ENCODE data around the gene HBA1.
"Not testable (repeated sequence)": the region's sequence is repeated elsewhere in the genome, so short reads cannot be mapped to it uniquely, and the experiment has no call there.

HBA1 gene

GRCh38 chr16:189604-190186 lies 13.2 kb downstream of the HBA1 start:
- DNase-seq, result no peak
- in situ Hi-C loops (cut with MboI; ENCODE audit: low pct_unique_long_range_greater_than_20kb, low sequenced_read_pairs), result no loop called here

DNA sequence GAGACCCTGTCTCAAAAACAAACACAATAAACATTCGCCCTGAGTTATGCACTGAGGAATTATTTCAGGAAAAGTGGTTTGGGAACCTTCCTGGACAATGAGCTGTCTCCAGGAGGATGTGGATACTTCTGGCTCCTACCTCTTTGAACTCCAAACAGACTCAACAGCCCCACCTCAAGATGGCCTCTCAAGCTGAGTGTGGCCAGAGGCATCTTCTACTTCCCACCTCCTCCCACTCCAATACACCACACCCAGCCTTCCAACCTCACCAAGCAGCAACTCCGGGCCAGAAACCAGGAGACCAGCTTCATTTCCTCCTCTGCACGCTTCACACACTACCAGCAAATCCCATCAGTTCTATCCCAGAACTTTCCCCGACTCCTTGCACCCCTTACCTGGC lies 15.4 kb downstream of the HBA1 start:
- in situ Hi-C loops (cut with MboI; ENCODE audit: low pct_unique_long_range_greater_than_20kb, low sequenced_read_pairs), result no loop called here
- DNase-seq, result no peak

DNA sequence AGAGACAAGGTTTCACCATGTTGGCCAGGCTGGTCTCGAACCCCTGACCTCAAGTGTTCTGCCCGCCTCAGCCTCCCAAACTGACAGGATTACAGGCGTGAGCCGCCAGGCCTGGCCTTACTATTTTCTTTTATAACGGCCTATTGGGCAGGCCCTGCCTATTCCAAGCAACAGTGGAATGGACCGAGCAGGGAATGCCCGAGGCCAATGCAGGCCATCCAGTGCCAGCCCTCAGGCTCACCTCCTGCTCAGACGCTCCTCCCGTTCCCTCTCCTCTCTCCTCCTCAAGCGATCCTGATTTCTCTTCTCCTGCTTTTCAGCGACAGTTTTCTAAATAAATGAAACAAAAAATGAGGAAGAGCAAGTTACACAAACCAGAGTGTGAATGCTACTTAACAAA lies 16.2 kb downstream of the HBA1 start:
- no peak for DNase-seq
- in situ Hi-C loops (cut with MboI; ENCODE audit: low pct_unique_long_range_greater_than_20kb, low sequenced_read_pairs), result no loop called here

DNA sequence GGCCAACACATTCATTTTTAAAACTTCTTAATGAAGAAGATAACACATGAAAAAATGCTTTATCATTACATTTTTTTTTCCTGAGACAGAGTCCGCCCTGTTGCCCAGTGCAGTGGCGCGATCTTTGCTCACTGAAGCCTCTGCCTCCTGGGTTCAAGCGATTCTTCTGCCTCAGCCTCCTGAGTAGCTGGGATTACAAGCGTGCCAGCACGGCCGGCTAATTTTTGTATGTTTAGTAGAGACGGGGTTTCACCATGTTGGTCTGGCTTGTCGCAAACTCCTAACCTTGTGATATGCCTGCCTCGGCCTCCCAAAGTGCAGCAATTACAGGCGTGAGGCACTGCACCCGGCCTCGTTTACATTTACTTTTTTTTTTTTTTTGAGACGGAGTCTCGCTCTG lies 17.0 kb downstream of the HBA1 start:
- no peak for DNase-seq
- in situ Hi-C loops (cut with MboI; ENCODE audit: low pct_unique_long_range_greater_than_20kb, low sequenced_read_pairs), result no loop called here

GRCh38 chr16:194516-194915 lies 18.0 kb downstream of the HBA1 start:
- DNase-seq, result no peak
- in situ Hi-C loops (cut with MboI; ENCODE audit: low pct_unique_long_range_greater_than_20kb, low sequenced_read_pairs), result no loop called here

DNA sequence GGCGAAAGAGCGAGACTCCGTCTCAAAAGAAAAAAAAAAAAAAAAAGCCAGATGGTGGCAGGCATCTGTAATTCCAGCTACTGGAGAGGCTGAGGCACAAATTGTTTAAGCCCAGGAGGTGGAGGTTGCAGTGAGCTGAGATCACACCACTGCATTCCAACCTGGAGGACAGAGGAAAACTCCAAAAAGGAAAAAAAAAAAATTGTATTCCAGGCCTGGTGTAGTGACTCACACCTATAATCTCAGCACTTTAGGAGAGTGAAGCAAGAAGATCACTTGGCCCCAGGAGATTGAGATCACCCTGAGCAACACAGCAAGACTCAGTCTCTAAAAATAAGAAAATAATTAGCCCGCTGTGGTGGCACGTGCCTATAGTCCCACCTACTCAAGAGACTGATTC lies 23.9 kb downstream of the HBA1 start:
- DNase-seq, result no peak
- in situ Hi-C loops (cut with MboI; ENCODE audit: low pct_unique_long_range_greater_than_20kb, low sequenced_read_pairs), result no loop called here

- in situ Hi-C loops (cut with MboI; ENCODE audit: low pct_unique_long_range_greater_than_20kb, low sequenced_read_pairs), result no loop called here
- DNase-seq, result no peak
Measured at GRCh38 chr16:203246-203645, 26.8 kb downstream of the HBA1 start.

DNA sequence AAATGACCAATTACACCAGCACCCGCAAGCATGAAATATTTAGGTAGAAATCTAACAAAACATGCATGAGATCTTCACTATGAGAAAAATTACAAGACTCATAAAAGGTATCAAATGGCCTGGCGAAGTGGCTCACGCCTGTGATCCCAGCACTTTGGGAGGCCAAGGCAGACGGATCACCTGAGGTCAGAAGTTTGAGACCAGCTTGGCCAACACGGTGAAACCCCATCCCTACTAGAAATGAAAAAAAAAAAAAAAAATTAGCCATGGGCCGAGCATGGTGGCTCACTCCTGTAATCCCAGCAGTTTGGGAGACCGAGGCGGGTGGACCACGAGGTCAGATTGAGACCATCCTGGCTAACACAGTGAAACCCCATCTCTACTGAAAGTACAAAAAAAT lies 27.6 kb downstream of the HBA1 start:
- in situ Hi-C loops (cut with MboI; ENCODE audit: low pct_unique_long_range_greater_than_20kb, low sequenced_read_pairs); DNase-seq: not testable (repeated sequence)

DNA sequence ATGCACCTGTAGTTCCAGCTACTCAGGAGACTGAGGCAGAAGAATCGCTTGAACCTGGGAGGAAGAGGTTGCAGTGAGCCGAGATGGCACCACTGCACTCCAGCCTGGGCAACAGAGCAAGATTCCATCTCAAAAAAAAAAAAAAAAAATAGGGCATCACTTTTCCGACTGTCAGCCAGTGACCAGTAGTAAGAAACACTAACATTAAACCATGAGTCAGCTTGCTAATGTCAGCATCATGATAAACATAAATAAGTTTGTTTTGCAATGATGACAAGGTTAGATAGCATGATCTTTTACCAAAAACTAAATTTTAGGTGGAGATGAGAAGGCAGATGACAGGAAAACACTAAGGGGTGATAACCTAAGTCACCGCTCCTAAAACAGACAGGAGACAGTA lies 32.9 kb downstream of the HBA1 start:
- in situ Hi-C loops (cut with MboI; ENCODE audit: low pct_unique_long_range_greater_than_20kb, low sequenced_read_pairs); DNase-seq: not testable (repeated sequence)

- in situ Hi-C loops (cut with MboI; ENCODE audit: low pct_unique_long_range_greater_than_20kb, low sequenced_read_pairs); DNase-seq: not testable (repeated sequence)
Measured at GRCh38 chr16:211631-212180, 35.2 kb downstream of the HBA1 start.

- no peak for DNase-seq
- in situ Hi-C loops (cut with MboI; ENCODE audit: low pct_unique_long_range_greater_than_20kb, low sequenced_read_pairs), result no loop called here
Measured at GRCh38 chr16:212999-213398, 36.5 kb downstream of the HBA1 start.

GRCh38 chr16:220021-220420 lies 43.5 kb downstream of the HBA1 start:
- no peak for DNase-seq
- in situ Hi-C loops (cut with MboI; ENCODE audit: low pct_unique_long_range_greater_than_20kb, low sequenced_read_pairs), result no loop called here
